Activated CD8-positive, alpha-beta T cell treated with anti-CD3 and anti-CD28 coated beads for 36 hours (primary cell): Measurements from ENCODE around the gene OTUD5. TPM values are rescaled to one million over a fixed set of nuclear protein-coding genes. Genes with fewer than 3 reads are reported as not detected.

Source experiments
- ATAC-seq: fragments of 200-7000 bp; cut with Tn5 transposase; one replicate; pipeline ENCODE4 v1.10.0; 2021; ENCODE audit warnings: mild to moderate bottlenecking, moderate library complexity
- CTCF ChIA-PET: fragments of 350-600 bp; sonication (Branson Sonifier 250); formaldehyde crosslinking; loops from one replicate; lab custom pipeline; 2021; ENCODE audit warnings: antibody characterized with exemption; lab: Charles Lee
- POLR2A ChIA-PET: fragments of 350-600 bp; sonication (Branson Sonifier 250); formaldehyde crosslinking; loops from one replicate; lab custom pipeline; 2021; ENCODE audit warnings: antibody characterized with exemption; lab: Charles Lee
- DNase-seq: peaks from one replicate; pipeline ENCODE4 v3.0.0-alpha.2; 2020
- H3K27ac Mint-ChIP-seq: one replicate; pipeline ENCODE4 v1.8.0; 2021; ENCODE audit warnings: mild to moderate bottlenecking, mixed read lengths
- H3K27me3 Mint-ChIP-seq: one replicate; pipeline ENCODE4 v1.8.0; 2021; ENCODE audit warnings: mixed read lengths
- H3K36me3 Mint-ChIP-seq: one replicate; pipeline ENCODE4 v1.8.0; 2021; ENCODE audit warnings: low read depth, mixed read lengths
- H3K4me1 Mint-ChIP-seq: one replicate; pipeline ENCODE4 v1.8.0; 2021; ENCODE audit warnings: low read depth, mixed read lengths
- H3K4me3 Mint-ChIP-seq: one replicate; pipeline ENCODE4 v1.8.0; 2021; ENCODE audit warnings: mild to moderate bottlenecking, moderate library complexity, mixed read lengths
- H3K9me3 Mint-ChIP-seq: one replicate; pipeline ENCODE4 v1.8.0; 2021; ENCODE audit warnings: mixed read lengths
- intact Hi-C: fragments of 100-400 bp; cut with micrococcal nuclease; formaldehyde crosslinking; loops from one replicate; pipeline ENCODE4 v1.10.0; 2022
- total RNA-seq, 2 experiments: library from RNA; stranded (reverse); gene quantifications; one replicate each; pipeline ENCODE4 v1.2.3, GENCODE V29; 2021
- TF ChIP-seq, protein P1 (sequence below): fragments of 200-600 bp; IDR thresholded peaks from one replicate; pipeline ENCODE4 v1.8.0; 2022; ENCODE audit warnings: antibody characterized with exemption, mild to moderate bottlenecking

OTUD5 gene
- total RNA-seq, 2 experiments from 2014 or later, result 50.6 to 51.5 TPM

DNA sequence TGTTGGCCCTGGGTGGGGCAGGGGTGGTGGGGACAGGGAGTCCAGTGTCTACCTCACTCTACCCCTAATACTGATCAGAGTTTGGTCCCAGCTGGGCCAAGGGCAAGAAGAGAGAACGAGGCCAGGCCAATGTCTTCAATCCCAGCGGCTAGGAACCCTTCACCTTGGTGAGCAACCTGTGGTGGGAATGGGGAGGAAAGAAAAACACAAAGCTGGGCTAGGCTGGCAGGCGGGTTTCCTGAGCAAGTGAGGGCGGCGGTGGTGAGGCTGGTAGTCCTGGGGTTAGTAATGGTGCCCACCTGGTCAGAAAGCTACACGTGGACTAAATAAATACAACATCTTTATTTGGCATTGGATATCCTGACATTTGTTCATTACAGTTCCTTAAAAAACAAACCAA, 54.1 kb downstream of the OTUD5 start:
- ChIA-PET POLR2A (interaction anchor here (1.1 to 2.4 kb wide), 6 partner anchors 9 to 49 kb away, joined by 3 to 9 read pairs (median 5); partner anchors contain the start of gene SLC35A2), CTCF (no interaction called here)
- H3K4me3 Mint-ChIP-seq, result no peak overlapping the region
- ATAC-seq (no peak), DNase-seq (no peak)
- TF ChIP-seq, protein P1, sequence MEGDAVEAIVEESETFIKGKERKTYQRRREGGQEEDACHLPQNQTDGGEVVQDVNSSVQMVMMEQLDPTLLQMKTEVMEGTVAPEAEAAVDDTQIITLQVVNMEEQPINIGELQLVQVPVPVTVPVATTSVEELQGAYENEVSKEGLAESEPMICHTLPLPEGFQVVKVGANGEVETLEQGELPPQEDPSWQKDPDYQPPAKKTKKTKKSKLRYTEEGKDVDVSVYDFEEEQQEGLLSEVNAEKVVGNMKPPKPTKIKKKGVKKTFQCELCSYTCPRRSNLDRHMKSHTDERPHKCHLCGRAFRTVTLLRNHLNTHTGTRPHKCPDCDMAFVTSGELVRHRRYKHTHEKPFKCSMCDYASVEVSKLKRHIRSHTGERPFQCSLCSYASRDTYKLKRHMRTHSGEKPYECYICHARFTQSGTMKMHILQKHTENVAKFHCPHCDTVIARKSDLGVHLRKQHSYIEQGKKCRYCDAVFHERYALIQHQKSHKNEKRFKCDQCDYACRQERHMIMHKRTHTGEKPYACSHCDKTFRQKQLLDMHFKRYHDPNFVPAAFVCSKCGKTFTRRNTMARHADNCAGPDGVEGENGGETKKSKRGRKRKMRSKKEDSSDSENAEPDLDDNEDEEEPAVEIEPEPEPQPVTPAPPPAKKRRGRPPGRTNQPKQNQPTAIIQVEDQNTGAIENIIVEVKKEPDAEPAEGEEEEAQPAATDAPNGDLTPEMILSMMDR, result no peak
- peaks cover 11% of the 10 kb centered on the region for H3K36me3 Mint-ChIP-seq
- peaks cover 10% of the 10 kb centered on the region for H3K4me1 Mint-ChIP-seq
- no peak overlapping the region for H3K27ac Mint-ChIP-seq
- intact Hi-C loops, result no loop called here
- H3K27me3 Mint-ChIP-seq, result no peaks in the 10 kb centered on the region
- no peaks in the 10 kb centered on the region for H3K9me3 Mint-ChIP-seq

DNA sequence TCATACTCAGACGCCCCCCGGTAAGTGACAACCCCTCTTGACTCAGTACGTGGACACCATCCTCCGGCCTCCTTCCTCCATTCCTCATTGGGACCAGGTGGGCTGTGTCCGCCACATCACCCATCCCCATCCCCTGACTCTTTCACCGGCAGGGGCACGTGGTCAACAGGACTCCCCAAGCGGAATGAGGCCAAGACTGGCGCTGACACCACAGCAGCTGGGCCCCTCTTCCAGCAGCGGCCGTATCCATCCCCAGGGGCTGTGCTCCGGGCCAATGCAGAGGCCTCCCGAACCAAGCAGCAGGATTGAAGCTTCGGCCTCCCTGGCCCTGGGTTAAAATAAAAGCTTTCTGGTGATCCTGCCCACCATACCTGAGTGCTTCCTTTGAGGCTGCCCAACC, 54.6 kb downstream of the OTUD5 start:
- H3K27me3 Mint-ChIP-seq, result no peaks in the 10 kb centered on the region
- H3K4me3 Mint-ChIP-seq, result no peak overlapping the region
- peaks cover 12% of the 10 kb centered on the region for H3K4me1 Mint-ChIP-seq
- POLR2A ChIA-PET, result interaction anchor here (0.9 to 2.4 kb wide), 7 partner anchors 9 to 50 kb away, joined by 3 to 9 read pairs (median 4); partner anchors contain the start of gene SLC35A2
- no peaks in the 10 kb centered on the region for H3K9me3 Mint-ChIP-seq
- CTCF ChIA-PET, result no interaction called here
- no peak for DNase-seq
- H3K27ac Mint-ChIP-seq, result no peak overlapping the region
- intact Hi-C loops, result no loop called here
- TF ChIP-seq, protein P1, result no peak
- peaks cover 11% of the 10 kb centered on the region for H3K36me3 Mint-ChIP-seq
- ATAC-seq, result no peak

DNA sequence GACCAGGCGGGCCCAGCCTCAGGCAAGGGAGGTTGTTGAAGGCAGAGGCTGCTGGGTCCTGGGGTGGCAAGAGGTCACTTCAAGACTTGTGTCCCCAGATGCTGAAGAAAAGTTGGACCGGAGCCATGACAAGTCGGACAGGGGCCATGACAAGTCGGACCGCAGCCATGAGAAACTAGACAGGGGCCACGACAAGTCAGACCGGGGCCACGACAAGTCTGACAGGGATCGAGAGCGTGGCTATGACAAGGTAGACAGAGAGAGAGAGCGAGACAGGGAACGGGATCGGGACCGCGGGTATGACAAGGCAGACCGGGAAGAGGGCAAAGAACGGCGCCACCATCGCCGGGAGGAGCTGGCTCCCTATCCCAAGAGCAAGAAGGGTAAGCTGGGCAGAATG, 55.3 kb downstream of the OTUD5 start:
- intact Hi-C loops, result no loop called here
- H3K4me1 Mint-ChIP-seq, result peaks cover 12% of the 10 kb centered on the region
- CTCF ChIA-PET, result no interaction called here
- no peak overlapping the region for H3K4me3 Mint-ChIP-seq
- no peaks in the 10 kb centered on the region for H3K27me3 Mint-ChIP-seq
- POLR2A ChIA-PET, result interaction anchor here (0.9 to 2.4 kb wide), 5 partner anchors 9 to 53 kb away, joined by 3 to 12 read pairs (median 3); partner anchors contain the start of gene SLC35A2
- H3K9me3 Mint-ChIP-seq, result no peaks in the 10 kb centered on the region
- H3K27ac Mint-ChIP-seq, result no peak overlapping the region
- TF ChIP-seq, protein P1, result no peak
- no peak for DNase-seq
- no peak for ATAC-seq
- peaks cover 13% of the 10 kb centered on the region for H3K36me3 Mint-ChIP-seq

DNA sequence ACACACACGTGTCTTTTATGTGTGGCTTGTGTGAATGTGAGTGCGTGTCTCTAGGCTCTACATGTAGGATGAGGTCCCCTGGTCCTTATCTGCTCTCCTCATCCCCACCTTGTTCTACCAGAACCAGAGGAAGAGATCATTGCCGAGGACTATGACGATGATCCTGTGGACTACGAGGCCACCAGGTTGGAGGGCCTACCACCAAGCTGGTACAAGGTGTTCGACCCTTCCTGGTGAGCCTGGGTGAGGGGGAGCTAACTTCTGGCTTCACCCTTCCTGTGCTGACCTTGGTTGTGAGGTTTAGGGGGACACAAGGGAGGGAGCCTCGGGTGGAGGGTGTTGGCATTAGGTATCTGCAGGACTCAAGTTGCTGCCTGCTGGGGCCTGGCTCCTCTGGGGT, 56.3 kb downstream of the OTUD5 start:
- peaks cover 13% of the 10 kb centered on the region for H3K36me3 Mint-ChIP-seq
- no peak overlapping the region for H3K4me3 Mint-ChIP-seq
- POLR2A ChIA-PET, result interaction anchor here (1.0 to 2.3 kb wide), 4 partner anchors 8 to 54 kb away, joined by 3 to 12 read pairs (median 3); partner anchors contain the start of gene SLC35A2
- CTCF ChIA-PET, result no interaction called here
- TF ChIP-seq, protein P1, result no peak
- no peaks in the 10 kb centered on the region for H3K9me3 Mint-ChIP-seq
- DNase-seq, result no peak
- intact Hi-C loops, result no loop called here
- no peak overlapping the region for H3K27ac Mint-ChIP-seq
- ATAC-seq, result no peak
- peaks cover 19% of the 10 kb centered on the region for H3K4me1 Mint-ChIP-seq
- no peaks in the 10 kb centered on the region for H3K27me3 Mint-ChIP-seq

DNA sequence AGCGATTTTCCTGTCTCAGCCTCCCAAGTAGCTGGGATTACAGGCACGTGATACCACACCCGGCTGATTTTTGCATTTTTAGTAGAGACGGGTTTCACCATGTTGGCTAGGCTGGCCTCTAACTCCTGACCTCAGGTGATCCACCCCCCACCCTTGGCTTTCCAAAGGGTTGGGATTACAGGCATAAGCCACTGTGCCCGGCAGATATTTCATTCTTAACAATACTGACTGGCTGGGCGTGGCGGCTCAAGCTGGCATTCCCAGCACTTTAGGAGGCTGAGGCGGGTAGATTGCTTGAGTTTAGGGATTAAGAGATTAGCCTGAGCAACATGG, 58.4 kb downstream of the OTUD5 start:
- Mint-ChIP-seq H3K4me3 (peak overlapping the region; percentile 84), H3K36me3 (peaks cover 17% of the 10 kb centered on the region), H3K27ac (no peak overlapping the region), H3K4me1 (peaks cover 28% of the 10 kb centered on the region), H3K27me3 (no peaks in the 10 kb centered on the region), H3K9me3 (no peaks in the 10 kb centered on the region)
- intact Hi-C loops, result no loop called here
- ChIA-PET POLR2A (interaction anchor here (2.0 kb wide), 1 partner anchor 43 kb away, joined by 7 read pairs; no protein-coding TSS in a partner anchor), CTCF (interaction anchor here (0.7 to 1.3 kb wide), 3 partner anchors 14 to 250 kb away, joined by 3 to 5 read pairs (median 4); no protein-coding TSS in a partner anchor)
- TF ChIP-seq, protein P1, result no peak
- ATAC-seq (no peak), DNase-seq (no peak)
